Neural cell (in vitro differentiated cells): ENCODE results near the gene PTPRN2. TPM values are rescaled to one million over a fixed set of nuclear protein-coding genes. Genes with fewer than 3 reads are reported as not detected.

Experiments
- H2AFZ ChIP-seq: fragments of 200-600, 300-800 bp; sonication (generic), shearing (Covaris generic); 2 replicates; pipeline ENCODE4 v1.6.0; 2014; ENCODE audit warnings: low read depth, mild to moderate bottlenecking, antibody characterized with exemption, low read length, moderate library complexity
- H3F3A ChIP-seq: fragments of 200-600 bp; shearing (Covaris generic); 2 replicates; pipeline ENCODE4 v1.6.1; 2016; ENCODE audit warnings: mild to moderate bottlenecking, moderate library complexity, mixed read lengths, antibody characterized with exemption, low read length; ENCODE audit not compliant: insufficient read depth, poor library complexity, severe bottlenecking
- H3K27ac ChIP-seq: fragments of 200-600, 300-800 bp; sonication (generic), shearing (Covaris generic); 2 replicates; pipeline ENCODE4 v1.5.1; 2014; ENCODE audit warnings: mild to moderate bottlenecking, low read length, moderate library complexity
- H3K27me3 ChIP-seq: fragments of 300-800, 200-600 bp; sonication (generic), shearing (Covaris generic); 2 replicates; pipeline ENCODE4 v1.6.0; 2014; ENCODE audit warnings: mild to moderate bottlenecking, low read depth, low read length, moderate library complexity; ENCODE audit not compliant: insufficient read depth
- H3K36me3 ChIP-seq: fragments of 300-800, 200-600 bp; sonication (generic), shearing (Covaris generic); 2 replicates; pipeline ENCODE4 v1.5.1; 2014; ENCODE audit warnings: mild to moderate bottlenecking, antibody characterized with exemption, low read length, moderate library complexity; ENCODE audit not compliant: insufficient read depth
- H3K4me2 ChIP-seq: fragments of 300-800, 200-600 bp; sonication (generic), shearing (Covaris generic); 2 replicates; pipeline ENCODE4 v1.6.0; 2014; ENCODE audit warnings: mild to moderate bottlenecking, low read length
- H3K4me3 ChIP-seq: fragments of 300-800, 200-600 bp; sonication (generic), shearing (Covaris generic); 2 replicates; pipeline ENCODE4 v1.5.1; 2014; ENCODE audit warnings: mild to moderate bottlenecking, low read length, moderate library complexity
- H3K79me2 ChIP-seq: fragments of 200-600 bp; shearing (Covaris generic); replicated peaks from 2 replicates; pipeline ENCODE4 v1.6.0; 2014; ENCODE audit warnings: mild to moderate bottlenecking, low read length, moderate library complexity; ENCODE audit not compliant: insufficient read depth
- H3K9ac ChIP-seq: fragments of 300-800, 200-600 bp; sonication (generic), shearing (Covaris generic); 2 replicates; pipeline ENCODE4 v1.6.1; 2016; ENCODE audit warnings: mild to moderate bottlenecking, low read length, mixed read lengths
- H3K9me2 ChIP-seq: fragments of 200-600 bp; shearing (Covaris generic); 2 replicates; pipeline ENCODE4 v1.6.1; 2016; ENCODE audit warnings: mild to moderate bottlenecking, low read length, mixed read lengths; ENCODE audit not compliant: insufficient read depth
- H3K9me3 ChIP-seq: fragments of 200-600, 300-800 bp; sonication (generic), shearing (Covaris generic); 2 replicates; pipeline ENCODE4 v1.6.1; 2016; ENCODE audit warnings: mild to moderate bottlenecking, mixed run types, low read length, moderate library complexity, mixed read lengths
- H4K20me1 ChIP-seq: fragments of 200-600 bp; shearing (Covaris generic); 2 replicates; pipeline ENCODE4 v1.6.1; 2016; ENCODE audit warnings: mild to moderate bottlenecking, mixed run types; ENCODE audit not compliant: insufficient read depth
- CTCF ChIP-seq: fragments of 450-650 bp; IDR thresholded peaks from 2 replicates; pipeline ENCODE4 v1.5.1; 2014; ENCODE audit warnings: antibody characterized with exemption, mild to moderate bottlenecking, moderate library complexity; ENCODE audit not compliant: poor library complexity, severe bottlenecking
- EP300 ChIP-seq: fragments of 450-650 bp; conservative IDR thresholded peaks from 2 replicates; pipeline ENCODE4 v1.6.1; 2014; ENCODE audit warnings: antibody characterized with exemption, mild to moderate bottlenecking, moderate library complexity; ENCODE audit not compliant: poor library complexity, severe bottlenecking
- EZH2 ChIP-seq: fragments of 200-600, 300-800 bp; shearing (Covaris generic), sonication (generic); IDR thresholded peaks from 2 replicates; pipeline ENCODE4 v1.6.1; 2014; ENCODE audit warnings: antibody characterized with exemption, low read length, borderline replicate concordance, mild to moderate bottlenecking; ENCODE audit not compliant: insufficient read depth, poor library complexity, severe bottlenecking
- MXI1 ChIP-seq: fragments of 450-650 bp; conservative IDR thresholded peaks from 2 replicates; pipeline ENCODE4 v1.6.1; 2014; ENCODE audit warnings: antibody characterized with exemption, mild to moderate bottlenecking; ENCODE audit not compliant: poor library complexity, severe bottlenecking
- POLR2AphosphoS5 ChIP-seq: IDR thresholded peaks from 2 replicates; pipeline ENCODE4 v1.6.1; 2012
- RAD21 ChIP-seq: fragments of 450-650 bp; conservative IDR thresholded peaks from 2 replicates; pipeline ENCODE4 v1.6.1; 2014; ENCODE audit warnings: antibody characterized with exemption, mild to moderate bottlenecking, moderate library complexity
- REST ChIP-seq: IDR thresholded peaks from 2 replicates; pipeline ENCODE4 v1.6.1; 2012; ENCODE audit warnings: borderline replicate concordance
- SMC3 ChIP-seq: fragments of 450-650 bp; conservative IDR thresholded peaks from 2 replicates; pipeline ENCODE4 v1.6.1; 2014; ENCODE audit warnings: antibody characterized with exemption, mild to moderate bottlenecking, moderate library complexity; ENCODE audit not compliant: poor library complexity
- TAF1 ChIP-seq: IDR thresholded peaks from 2 replicates; pipeline ENCODE4 v1.6.1; 2012; ENCODE audit warnings: low read depth
- polyA plus RNA-seq: library from polyadenylated mRNA; depleted of rRNA; stranded (reverse); fragments of >200 nt; gene quantifications from 2 replicates; pipeline ENCODE4 v1.2.3, GENCODE V29; 2014

The PTPRN2 gene
- polyA plus RNA-seq, 1 donor from 2014 or later = 31.0 TPM

- Histone ChIP-seq H3F3A (no peaks in the 10 kb centered on the region), H3K4me3 (no peak overlapping the region), H3K27me3 (no peaks in the 10 kb centered on the region), H3K9me2 (no peaks in the 10 kb centered on the region), H4K20me1 (no peaks in the 10 kb centered on the region), H3K9ac (no peak overlapping the region), H2AFZ (no peak overlapping the region), H3K4me2 (no peak overlapping the region), H3K27ac (peak overlapping the region; percentile 42), H3K79me2 (no peaks in the 10 kb centered on the region), H3K36me3 (no peaks in the 10 kb centered on the region), H3K9me3 (no peaks in the 10 kb centered on the region)
- no peak for TF ChIP-seq REST
Observed at GRCh38 chr7:158454631-158455030, 133.0 kb downstream of the PTPRN2 start.

GRCh38 chr7:158453663-158454062, 134.0 kb downstream of the PTPRN2 start:
- Histone ChIP-seq H2AFZ (no peak overlapping the region), H3K27me3 (no peaks in the 10 kb centered on the region), H4K20me1 (no peaks in the 10 kb centered on the region), H3K9me3 (no peaks in the 10 kb centered on the region), H3K9me2 (no peaks in the 10 kb centered on the region), H3K9ac (peak overlapping the region; percentile 37), H3K27ac (peak overlapping the region; percentile 75), H3K79me2 (no peaks in the 10 kb centered on the region), H3K36me3 (no peaks in the 10 kb centered on the region), H3F3A (no peaks in the 10 kb centered on the region), H3K4me3 (peak overlapping the region; percentile 48), H3K4me2 (no peak overlapping the region)
- TF ChIP-seq SMC3 (no peak), EZH2 (no peak), REST (no peak), RAD21 (no peak), EP300 (no peak), POLR2AphosphoS5 (peak; percentile 20), MXI1 (peak; percentile 31), CTCF (no peak), TAF1 (no peak)
